H9 (cell line): ENCODE data around the gene PHF11. TPM values are rescaled to one million over a fixed set of nuclear protein-coding genes. Genes with fewer than 3 reads are reported as not detected.

Source experiments
- DNase-seq: peaks from one replicate; pipeline ENCODE4 v3.0.0-alpha.2; 2017
- H2AFZ ChIP-seq: one replicate; pipeline ENCODE4 v1.6.1; 2013; ENCODE audit warnings: mild to moderate bottlenecking, low read length, control low read depth, moderate library complexity
- H2AK5ac ChIP-seq: 2 replicates; pipeline ENCODE4 v1.6.1; 2013; ENCODE audit warnings: low read length, control low read depth, mixed read lengths; ENCODE audit not compliant: insufficient read length
- H2BK120ac ChIP-seq: one replicate; pipeline ENCODE4 v1.6.1; 2013; ENCODE audit warnings: low read depth, mild to moderate bottlenecking, low read length, control low read depth, inconsistent platforms; ENCODE audit not compliant: poor library complexity, severe bottlenecking
- H2BK12ac ChIP-seq: 2 replicates; pipeline ENCODE4 v1.6.1; 2013; ENCODE audit warnings: low read length, control low read depth, mixed read lengths, low read depth; ENCODE audit not compliant: insufficient read length
- H2BK15ac ChIP-seq: 2 replicates; pipeline ENCODE4 v1.6.1; 2013; ENCODE audit warnings: low read depth, low read length, control low read depth
- H2BK20ac ChIP-seq: one replicate; pipeline ENCODE4 v1.6.1; 2013; ENCODE audit warnings: low read depth, mild to moderate bottlenecking, low read length, control low read depth, inconsistent platforms; ENCODE audit not compliant: poor library complexity, severe bottlenecking
- H2BK5ac ChIP-seq: 2 replicates; pipeline ENCODE4 v1.6.1; 2013; ENCODE audit warnings: low read length, control low read depth, mixed read lengths; ENCODE audit not compliant: insufficient read length
- H3K14ac ChIP-seq: 2 replicates; pipeline ENCODE4 v1.6.1; 2013; ENCODE audit warnings: low read length, control low read depth; ENCODE audit not compliant: insufficient read depth
- H3K18ac ChIP-seq: 2 replicates; pipeline ENCODE4 v1.6.1; 2013; ENCODE audit warnings: low read depth, mild to moderate bottlenecking, mixed read lengths, low read length, control low read depth; ENCODE audit not compliant: insufficient read length
- H3K23ac ChIP-seq: 2 replicates; pipeline ENCODE4 v1.6.1; 2013; ENCODE audit warnings: low read length, control low read depth, mixed read lengths, low read depth; ENCODE audit not compliant: insufficient read length
- H3K23me2 ChIP-seq: 2 replicates; pipeline ENCODE4 v1.6.1; 2013; ENCODE audit warnings: low read depth, mild to moderate bottlenecking, mixed read lengths, low read length, control low read depth; ENCODE audit not compliant: insufficient read length, poor library complexity, severe bottlenecking
- H3K27ac ChIP-seq: 2 replicates; pipeline ENCODE4 v1.5.1; 2013; ENCODE audit warnings: low read length, control low read depth, mixed read lengths, low read depth; ENCODE audit not compliant: insufficient read length
- H3K27me3 ChIP-seq: 2 replicates; pipeline ENCODE4 v1.6.1; 2013; ENCODE audit warnings: low read length, control low read depth, inconsistent platforms; ENCODE audit not compliant: insufficient read depth
- H3K4ac ChIP-seq: 2 replicates; pipeline ENCODE4 v1.6.1; 2013; ENCODE audit warnings: low read depth, mild to moderate bottlenecking, control low read depth, inconsistent platforms, low read length, moderate library complexity
- H3K4me1 ChIP-seq: 2 replicates; pipeline ENCODE4 v1.6.1; 2013; ENCODE audit warnings: low read length, control low read depth, inconsistent platforms; ENCODE audit not compliant: insufficient read depth
- H3K4me2 ChIP-seq: 2 replicates; pipeline ENCODE4 v1.6.1; 2013; ENCODE audit warnings: low read length, control low read depth, mixed read lengths; ENCODE audit not compliant: insufficient read length, insufficient read depth
- H3K56ac ChIP-seq: 2 replicates; pipeline ENCODE4 v1.6.1; 2013; ENCODE audit warnings: low read depth, mild to moderate bottlenecking, mixed read lengths, low read length, control low read depth; ENCODE audit not compliant: insufficient read length
- H3K79me1 ChIP-seq: 2 replicates; pipeline ENCODE4 v1.6.1; 2013; ENCODE audit warnings: low read depth, mild to moderate bottlenecking, moderate library complexity, low read length, control low read depth, inconsistent platforms; ENCODE audit not compliant: insufficient read depth, poor library complexity, severe bottlenecking
- H3K79me2 ChIP-seq: 2 replicates; pipeline ENCODE4 v1.6.1; 2013; ENCODE audit warnings: low read length, control low read depth, inconsistent platforms; ENCODE audit not compliant: insufficient read depth
- H3K9ac ChIP-seq: 2 replicates; pipeline ENCODE4 v1.6.1; 2013; ENCODE audit warnings: low read length, control low read depth, mixed read lengths; ENCODE audit not compliant: insufficient read length; ENCODE audit errors: extremely low read depth
- H3K9me3 ChIP-seq: one replicate; pipeline ENCODE4 v1.6.1; 2013; ENCODE audit warnings: low read depth, low read length, inconsistent platforms; ENCODE audit not compliant: control insufficient read depth
- H3T11ph ChIP-seq: one replicate; pipeline ENCODE4 v1.6.1; 2013; ENCODE audit warnings: mild to moderate bottlenecking, low read length, control low read depth, inconsistent platforms
- H4K20me1 ChIP-seq: one replicate; pipeline ENCODE4 v1.6.1; 2013; ENCODE audit not compliant: control insufficient read depth, insufficient read length, insufficient read depth
- H4K5ac ChIP-seq: 2 replicates; pipeline ENCODE4 v1.6.1; 2013; ENCODE audit warnings: low read depth, mild to moderate bottlenecking, mixed read lengths, low read length, control low read depth; ENCODE audit not compliant: insufficient read length
- H4K8ac ChIP-seq: replicated peaks from 2 replicates; pipeline ENCODE4 v1.6.1; 2013; ENCODE audit warnings: low read length, control low read depth, mixed read lengths, low read depth; ENCODE audit not compliant: insufficient read length
- H4K91ac ChIP-seq: 2 replicates; pipeline ENCODE4 v1.6.1; 2013; ENCODE audit warnings: low read depth, mild to moderate bottlenecking, moderate library complexity, mixed read lengths, low read length, control low read depth; ENCODE audit not compliant: insufficient read length
- H3K27ac Mint-ChIP-seq, 3 experiments: 2 replicates in 2 of 3; 3 replicates in 1 of 3; pipeline ENCODE4 v1.8.0; 2020 to 2021; ENCODE audit warnings: mixed read lengths in 3 of 3, mild to moderate bottlenecking in 1 of 3, moderate library complexity in 1 of 3
- H3K27me3 Mint-ChIP-seq: 2 replicates; pipeline ENCODE4 v1.8.0; 2021; ENCODE audit warnings: low read depth, mild to moderate bottlenecking, moderate library complexity, mixed read lengths
- H3K36me3 Mint-ChIP-seq, 3 experiments: 2 replicates in 2 of 3; 3 replicates in 1 of 3; pipeline ENCODE4 v1.8.0; 2020 to 2021; ENCODE audit warnings: low read depth in 3 of 3, mixed read lengths in 3 of 3; ENCODE audit not compliant: insufficient read depth in 1 of 3
- H3K4me1 Mint-ChIP-seq, 2 experiments: 2 replicates each; pipeline ENCODE4 v1.8.0; 2020; ENCODE audit warnings: mixed read lengths in 2 of 2
- H3K4me3 Mint-ChIP-seq, 2 experiments: 2 replicates in 1 of 2; 3 replicates in 1 of 2; pipeline ENCODE4 v1.8.0; 2020 to 2021; ENCODE audit warnings: mild to moderate bottlenecking in 2 of 2, mixed read lengths in 2 of 2, moderate library complexity in 1 of 2
- H3K9me3 Mint-ChIP-seq, 2 experiments: 2 replicates in 1 of 2; 3 replicates in 1 of 2; pipeline ENCODE4 v1.8.0; 2020; ENCODE audit warnings: mild to moderate bottlenecking in 2 of 2, mixed read lengths in 2 of 2, moderate library complexity in 1 of 2
- total RNA-seq: library from RNA; stranded (reverse); gene quantifications from 2 replicates; pipeline ENCODE4 v1.2.1, GENCODE V29; 2021
- TF ChIP-seq, protein P1 (sequence below): fragments of 200-600 bp; sonication (generic); conservative IDR thresholded peaks from 3 replicates; pipeline ENCODE4 v1.8.0; 2021; ENCODE audit warnings: antibody characterized with exemption, mild to moderate bottlenecking

Gene PHF11
- total RNA-seq, 1 experiment from 2014 or later: 13.5 TPM

DNA sequence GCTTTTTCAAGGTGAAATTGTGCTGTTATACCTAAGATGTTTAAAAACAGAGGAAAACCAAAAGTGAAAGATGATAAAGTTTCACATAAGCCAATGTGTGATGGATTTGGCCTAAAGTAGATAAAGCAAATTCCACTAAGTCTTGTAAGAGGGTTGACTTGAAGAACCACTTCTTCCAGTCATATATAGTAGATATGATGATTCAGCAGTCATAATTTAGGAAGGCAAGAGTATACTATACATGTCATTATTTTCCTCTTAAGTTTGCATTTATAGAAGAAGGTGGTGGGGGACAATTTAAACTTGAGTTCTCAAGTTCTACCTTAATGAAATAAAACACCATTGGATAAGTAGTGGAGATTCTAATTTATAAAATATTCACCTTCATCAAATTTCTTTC, 37.3 kb downstream of the PHF11 start:
- Histone ChIP-seq H3K14ac (no peak overlapping the region), H2BK20ac (no peak overlapping the region), H3K79me2 (no peaks in the 10 kb centered on the region), H2AK5ac (no peak overlapping the region), H3K4ac (no peak overlapping the region), H3K27me3 (no peaks in the 10 kb centered on the region), H3K56ac (no peak overlapping the region), H4K5ac (no peak overlapping the region), H3K9me3 (no peaks in the 10 kb centered on the region), H3K9ac (no peak overlapping the region), H2BK15ac (no peak overlapping the region), H2BK5ac (no peak overlapping the region), H2AFZ (no peak overlapping the region), H2BK12ac (no peak overlapping the region), H3K18ac (no peak overlapping the region), H3K4me2 (no peak overlapping the region), H4K20me1 (no peaks in the 10 kb centered on the region), H3K23me2 (no peaks in the 10 kb centered on the region), H3K79me1 (no peaks in the 10 kb centered on the region), H3K23ac (no peak overlapping the region), H3T11ph (no peak overlapping the region), H4K91ac (no peak overlapping the region), H3K4me1 (no peaks in the 10 kb centered on the region), H3K27ac (no peak overlapping the region), H2BK120ac (no peak overlapping the region), H4K8ac (no peak overlapping the region)
- DNase-seq: no peak
- Mint-ChIP-seq H3K4me3 (no peak overlapping the region), H3K4me1 (no peaks in the 10 kb centered on the region; a peak in 1 of 4 replicates), H3K36me3 (peaks cover 8 to 28% (median 25%) of the 10 kb centered on the region in 3 experiments; a peak in 5 of 7 replicates), H3K27ac (no peak overlapping the region), H3K27me3 (no peaks in the 10 kb centered on the region; the same call in 1 of the 2 replicates), H3K9me3 (no peaks in the 10 kb centered on the region)
- TF ChIP-seq, protein P1, sequence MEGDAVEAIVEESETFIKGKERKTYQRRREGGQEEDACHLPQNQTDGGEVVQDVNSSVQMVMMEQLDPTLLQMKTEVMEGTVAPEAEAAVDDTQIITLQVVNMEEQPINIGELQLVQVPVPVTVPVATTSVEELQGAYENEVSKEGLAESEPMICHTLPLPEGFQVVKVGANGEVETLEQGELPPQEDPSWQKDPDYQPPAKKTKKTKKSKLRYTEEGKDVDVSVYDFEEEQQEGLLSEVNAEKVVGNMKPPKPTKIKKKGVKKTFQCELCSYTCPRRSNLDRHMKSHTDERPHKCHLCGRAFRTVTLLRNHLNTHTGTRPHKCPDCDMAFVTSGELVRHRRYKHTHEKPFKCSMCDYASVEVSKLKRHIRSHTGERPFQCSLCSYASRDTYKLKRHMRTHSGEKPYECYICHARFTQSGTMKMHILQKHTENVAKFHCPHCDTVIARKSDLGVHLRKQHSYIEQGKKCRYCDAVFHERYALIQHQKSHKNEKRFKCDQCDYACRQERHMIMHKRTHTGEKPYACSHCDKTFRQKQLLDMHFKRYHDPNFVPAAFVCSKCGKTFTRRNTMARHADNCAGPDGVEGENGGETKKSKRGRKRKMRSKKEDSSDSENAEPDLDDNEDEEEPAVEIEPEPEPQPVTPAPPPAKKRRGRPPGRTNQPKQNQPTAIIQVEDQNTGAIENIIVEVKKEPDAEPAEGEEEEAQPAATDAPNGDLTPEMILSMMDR: no peak
